Measurements from ENCODE around the gene COL25A1.

COL25A1 gene

DNA sequence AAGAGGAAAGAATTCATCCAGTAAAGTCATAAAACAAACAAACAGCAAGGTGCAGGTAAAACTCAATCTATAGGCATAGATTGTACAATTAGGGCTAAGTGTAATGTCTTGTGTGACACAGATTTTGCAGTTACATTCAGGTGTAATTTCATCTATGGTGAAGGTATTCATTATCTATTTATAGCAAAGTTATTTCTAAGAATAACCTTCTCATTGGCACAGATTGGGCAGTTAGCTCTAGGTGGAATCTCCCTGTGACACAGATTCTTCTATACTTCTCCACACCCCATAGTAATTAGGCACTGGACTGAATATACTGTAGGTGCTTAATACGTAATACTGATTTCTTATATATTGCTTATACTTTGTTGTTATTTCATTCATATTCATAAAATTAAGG lies 66.8 kb downstream of the COL25A1 start:
- Histone ChIP-seq H3K36me3 (ENCODE audit: insufficient read depth, low read length) (no peaks in the 10 kb centered on the region), H3K9ac (ENCODE audit: insufficient read length) (no peak overlapping the region), H3K9me3 (ENCODE audit: low read depth, low read length) (no peaks in the 10 kb centered on the region), H3K27ac (no peak overlapping the region), H3K4me3 (no peak overlapping the region)
- no peak for DNase-seq (ENCODE audit: low read depth, low spot score)
- TF ChIP-seq FOXP2 (optimal IDR thresholded peaks at IDR 0.05; ENCODE audit: control extremely low read depth, extremely low read length, insufficient read depth): no peak
- TF ChIP-seq POLR2AphosphoS5 (IDR thresholded peaks at IDR 0.05; ENCODE audit: borderline replicate concordance, low read depth, low read length): no peak
- no peak for TF ChIP-seq EZH2 (IDR thresholded peaks at IDR 0.05)

DNA sequence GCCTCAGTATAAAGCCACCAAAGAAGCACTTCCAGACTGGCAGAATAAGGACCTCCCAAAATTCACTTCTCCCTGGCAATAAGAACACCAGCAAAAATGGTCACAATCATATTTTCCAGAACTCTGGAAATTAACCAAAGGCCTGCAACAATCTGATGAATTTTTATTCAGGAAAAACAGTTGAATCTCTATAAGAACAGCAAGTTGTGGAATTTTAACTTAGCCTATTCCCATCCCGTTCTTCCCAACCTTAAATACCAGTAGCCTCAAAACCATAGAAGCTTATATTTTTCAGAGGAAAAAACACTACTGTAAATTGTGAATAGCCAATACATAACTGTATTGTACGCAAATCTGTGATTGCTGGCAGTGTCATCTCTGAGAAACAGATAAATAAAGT lies 67.9 kb downstream of the COL25A1 start:
- no peak for TF ChIP-seq FOXP2 (optimal IDR thresholded peaks at IDR 0.05; ENCODE audit: control extremely low read depth, extremely low read length, insufficient read depth)
- no peak for TF ChIP-seq POLR2AphosphoS5 (IDR thresholded peaks at IDR 0.05; ENCODE audit: borderline replicate concordance, low read depth, low read length)
- TF ChIP-seq EZH2 (IDR thresholded peaks at IDR 0.05): no peak
- Histone ChIP-seq H3K9me3 (ENCODE audit: low read depth, low read length) (no peaks in the 10 kb centered on the region), H3K9ac (ENCODE audit: insufficient read length) (no peak overlapping the region), H3K36me3 (ENCODE audit: insufficient read depth, low read length) (no peaks in the 10 kb centered on the region), H3K27ac (no peak overlapping the region), H3K4me3 (no peak overlapping the region)
- DNase-seq (ENCODE audit: low read depth, low spot score): no peak

DNA sequence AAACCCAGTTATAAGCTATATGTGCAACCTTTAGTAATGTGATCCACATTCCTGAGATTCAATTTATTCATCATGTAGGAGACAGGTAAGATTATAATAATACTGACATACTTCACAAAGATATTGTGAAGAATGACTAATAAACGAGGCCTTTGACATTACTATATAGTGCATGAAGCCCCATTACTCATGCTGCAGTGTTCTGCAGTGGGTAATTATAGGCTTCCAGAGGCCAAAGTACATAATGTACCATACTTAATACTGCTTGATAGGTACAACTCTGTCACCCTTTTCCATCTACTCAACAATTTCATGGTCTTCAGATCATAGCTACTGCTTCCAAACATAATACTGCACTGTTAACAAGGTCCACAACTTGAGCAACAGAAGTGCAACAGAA lies 68.9 kb downstream of the COL25A1 start:
- DNase-seq (ENCODE audit: low read depth, low spot score): no peak
- no peak overlapping the region for H3K27ac ChIP-seq
- no peak for TF ChIP-seq EZH2 (IDR thresholded peaks at IDR 0.05)
- TF ChIP-seq POLR2AphosphoS5 (IDR thresholded peaks at IDR 0.05; ENCODE audit: borderline replicate concordance, low read depth, low read length): no peak
- no peak for TF ChIP-seq FOXP2 (optimal IDR thresholded peaks at IDR 0.05; ENCODE audit: control extremely low read depth, extremely low read length, insufficient read depth)

DNA sequence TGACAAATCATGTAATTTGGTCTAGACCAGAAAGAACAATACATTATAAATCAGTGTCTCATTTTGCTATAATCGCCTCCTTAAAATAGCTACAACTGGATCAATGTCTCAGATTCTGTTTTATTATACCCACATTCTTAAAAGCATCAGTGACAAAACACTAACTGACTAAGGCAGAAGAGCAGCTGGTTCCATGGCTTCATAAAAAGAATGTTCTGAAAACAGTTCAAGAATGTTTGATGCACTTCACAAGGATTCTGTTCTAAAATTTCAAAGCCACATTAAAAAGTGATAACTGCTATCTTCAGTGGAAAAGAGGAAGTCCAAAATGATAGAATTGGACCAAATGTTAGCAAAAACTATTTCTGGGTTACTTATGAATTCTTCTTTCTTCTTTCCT lies 69.8 kb downstream of the COL25A1 start:
- Histone ChIP-seq H3K4me3 (no peak overlapping the region), H3K36me3 (ENCODE audit: insufficient read depth, low read length) (no peaks in the 10 kb centered on the region), H3K9me3 (ENCODE audit: low read depth, low read length) (no peaks in the 10 kb centered on the region), H3K9ac (ENCODE audit: insufficient read length) (no peak overlapping the region), H3K27ac (no peak overlapping the region)
- TF ChIP-seq POLR2AphosphoS5 (IDR thresholded peaks at IDR 0.05; ENCODE audit: borderline replicate concordance, low read depth, low read length): no peak
- TF ChIP-seq FOXP2 (optimal IDR thresholded peaks at IDR 0.05; ENCODE audit: control extremely low read depth, extremely low read length, insufficient read depth): no peak
- no peak for TF ChIP-seq EZH2 (IDR thresholded peaks at IDR 0.05)
- DNase-seq (ENCODE audit: low read depth, low spot score): no peak

More for the DNA sequence above, 68.9 kb downstream of the COL25A1 start:
- Histone ChIP-seq H3K36me3 (ENCODE audit: insufficient read depth, low read length) (no peaks in the 10 kb centered on the region), H3K9ac (ENCODE audit: insufficient read length) (no peak overlapping the region), H3K9me3 (ENCODE audit: low read depth, low read length) (no peaks in the 10 kb centered on the region), H3K4me3 (no peak overlapping the region)

DNA sequence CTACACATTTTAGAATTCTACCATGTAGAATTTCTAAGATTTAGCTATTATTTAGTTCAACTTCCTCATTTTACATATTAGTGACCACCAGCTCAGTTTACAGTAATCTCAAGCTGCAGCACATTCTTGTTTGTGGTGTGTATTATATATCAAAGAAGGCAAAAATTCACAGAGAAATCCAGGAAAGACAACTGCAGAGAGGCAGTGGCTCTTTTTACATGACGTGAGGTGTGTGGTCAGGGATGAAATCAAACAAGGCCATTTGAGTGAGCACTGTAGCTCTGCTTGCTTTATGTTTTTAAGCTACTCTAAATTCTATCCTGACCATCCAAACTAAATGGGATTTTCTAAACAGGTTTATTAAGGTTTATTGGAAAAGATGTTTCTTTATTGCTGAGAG lies 71.1 kb downstream of the COL25A1 start:
- no peak for TF ChIP-seq EZH2 (IDR thresholded peaks at IDR 0.05)
- no peak for TF ChIP-seq POLR2AphosphoS5 (IDR thresholded peaks at IDR 0.05; ENCODE audit: borderline replicate concordance, low read depth, low read length)
- no peak for TF ChIP-seq FOXP2 (optimal IDR thresholded peaks at IDR 0.05; ENCODE audit: control extremely low read depth, extremely low read length, insufficient read depth)
- Histone ChIP-seq H3K9me3 (ENCODE audit: low read depth, low read length) (no peaks in the 10 kb centered on the region), H3K36me3 (ENCODE audit: insufficient read depth, low read length) (no peaks in the 10 kb centered on the region), H3K4me3 (no peak overlapping the region), H3K9ac (ENCODE audit: insufficient read length) (no peak overlapping the region), H3K27ac (no peak overlapping the region)
- no peak for DNase-seq (ENCODE audit: low read depth, low spot score)

DNA sequence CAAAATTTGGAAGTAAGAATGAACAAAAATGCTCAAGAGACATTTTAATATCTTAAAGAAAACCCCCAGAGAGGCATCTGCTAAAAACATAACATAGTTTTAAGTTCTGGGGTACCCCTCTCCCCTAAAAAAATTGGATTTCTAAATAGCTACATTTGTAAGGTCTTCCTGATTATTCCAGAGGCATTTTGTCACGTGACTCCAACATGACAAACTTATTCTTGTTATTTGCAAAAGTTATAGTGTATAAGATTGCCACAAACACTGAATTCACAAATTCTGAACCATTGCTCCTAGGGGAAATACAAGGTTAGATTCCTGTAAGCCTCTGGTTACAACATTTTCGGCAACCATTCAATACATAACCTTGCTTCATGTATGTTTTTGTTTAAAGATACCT lies 73.4 kb downstream of the COL25A1 start:
- Histone ChIP-seq H3K9ac (ENCODE audit: insufficient read length) (no peak overlapping the region), H3K9me3 (ENCODE audit: low read depth, low read length) (no peaks in the 10 kb centered on the region), H3K27ac (no peak overlapping the region), H3K36me3 (ENCODE audit: insufficient read depth, low read length) (no peaks in the 10 kb centered on the region), H3K4me3 (no peak overlapping the region)
- no peak for DNase-seq (ENCODE audit: low read depth, low spot score)
- TF ChIP-seq FOXP2 (optimal IDR thresholded peaks at IDR 0.05; ENCODE audit: control extremely low read depth, extremely low read length, insufficient read depth) (no peak), POLR2AphosphoS5 (IDR thresholded peaks at IDR 0.05; ENCODE audit: borderline replicate concordance, low read depth, low read length) (no peak), EZH2 (IDR thresholded peaks at IDR 0.05) (no peak)

DNA sequence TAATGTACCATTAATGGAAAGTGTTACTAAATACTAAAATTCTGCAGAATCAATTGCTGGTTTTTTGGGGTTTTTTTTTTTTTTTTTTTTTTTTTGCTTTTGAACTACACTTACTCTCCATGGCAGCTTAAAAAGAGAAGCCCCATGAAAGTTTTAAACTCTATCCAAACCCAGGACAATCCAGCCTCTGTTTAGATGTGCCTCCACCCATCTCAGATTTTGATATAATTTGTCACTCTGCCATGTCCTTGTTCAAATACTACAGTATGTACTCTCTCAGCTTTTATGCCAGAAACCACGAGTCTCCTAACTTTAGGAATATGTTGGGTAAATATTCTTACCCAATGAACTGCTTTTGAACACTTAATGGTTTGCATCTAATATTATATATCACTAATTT lies 84.2 kb downstream of the COL25A1 start:
- H3K27ac ChIP-seq: no peak overlapping the region
- H3K36me3 ChIP-seq (ENCODE audit: insufficient read depth, low read length): no peaks in the 10 kb centered on the region
- no peak overlapping the region for H3K9ac ChIP-seq (ENCODE audit: insufficient read length)
- H3K4me3 ChIP-seq: no peak overlapping the region
- TF ChIP-seq EZH2 (IDR thresholded peaks at IDR 0.05) (no peak), FOXP2 (optimal IDR thresholded peaks at IDR 0.05; ENCODE audit: control extremely low read depth, extremely low read length, insufficient read depth) (no peak), POLR2AphosphoS5 (IDR thresholded peaks at IDR 0.05; ENCODE audit: borderline replicate concordance, low read depth, low read length) (no peak)
- DNase-seq (ENCODE audit: low read depth, low spot score): no peak
- no peaks in the 10 kb centered on the region for H3K9me3 ChIP-seq (ENCODE audit: low read depth, low read length)

DNA sequence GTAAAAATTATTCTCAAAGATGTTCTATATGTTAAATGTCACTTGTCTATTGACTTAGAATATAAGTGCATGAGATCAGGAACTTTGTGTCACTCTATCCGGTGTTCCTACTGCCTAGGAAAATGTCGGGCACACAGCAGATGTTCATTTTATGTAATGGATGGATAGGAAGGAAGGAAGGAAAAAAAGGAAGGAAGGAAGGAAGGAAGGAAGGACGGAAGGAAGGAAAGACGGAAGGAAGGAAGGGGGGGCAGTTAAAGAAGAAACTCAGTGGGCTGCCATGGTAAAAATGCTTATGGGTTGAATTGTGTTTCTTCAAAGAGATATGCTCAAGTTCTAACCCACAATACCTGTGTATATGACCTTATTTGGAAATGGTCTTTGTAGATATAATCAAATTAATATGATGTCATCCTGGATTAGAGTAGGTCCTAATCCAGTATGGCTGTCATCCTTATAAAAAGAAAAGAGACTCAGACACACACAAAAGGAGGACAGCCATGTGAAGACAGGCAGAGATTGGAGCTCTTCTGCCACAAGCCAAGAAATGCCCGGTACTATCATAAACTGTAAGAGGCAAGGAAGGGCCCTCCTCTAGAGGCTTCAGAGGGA lies 86.3 kb downstream of the COL25A1 start:
- Histone ChIP-seq H3K27ac (0 out of 2 replicates have a peak overlapping the region, but pooled peaks have one; percentile 33), H3K36me3 (ENCODE audit: insufficient read depth, low read length) (no peaks in the 10 kb centered on the region), H3K9me3 (ENCODE audit: low read depth, low read length) (no peaks in the 10 kb centered on the region), H3K9ac (ENCODE audit: insufficient read length) (no peak overlapping the region), H3K4me3 (no peak overlapping the region)
- no peak for DNase-seq (ENCODE audit: low read depth, low spot score)
- no peak for TF ChIP-seq POLR2AphosphoS5 (IDR thresholded peaks at IDR 0.05; ENCODE audit: borderline replicate concordance, low read depth, low read length)

DNA sequence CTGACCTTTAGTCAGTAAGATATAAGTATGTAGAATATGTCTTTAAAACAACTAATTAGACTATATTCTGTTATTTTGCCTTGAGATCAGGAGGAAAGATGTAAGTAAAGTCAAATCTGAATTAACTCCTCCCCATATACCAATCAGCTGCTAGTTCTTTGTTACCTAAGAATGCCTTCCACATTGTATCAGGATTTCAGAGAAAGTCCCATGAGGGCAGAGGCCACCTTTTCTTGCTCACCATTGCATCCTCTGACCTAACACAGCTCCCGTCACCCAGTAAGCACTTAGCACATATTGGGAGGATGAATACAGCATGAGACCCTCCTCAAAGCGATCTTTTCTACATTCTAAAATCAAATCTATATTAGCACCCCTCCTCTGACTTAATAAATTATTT lies 87.0 kb downstream of the COL25A1 start:
- TF ChIP-seq POLR2AphosphoS5 (IDR thresholded peaks at IDR 0.05; ENCODE audit: borderline replicate concordance, low read depth, low read length) (no peak), EZH2 (IDR thresholded peaks at IDR 0.05) (no peak), FOXP2 (optimal IDR thresholded peaks at IDR 0.05; ENCODE audit: control extremely low read depth, extremely low read length, insufficient read depth) (no peak)
- H3K4me3 ChIP-seq: no peak overlapping the region

More for the DNA sequence above, 87.0 kb downstream of the COL25A1 start:
- Histone ChIP-seq H3K9ac (ENCODE audit: insufficient read length) (no peak overlapping the region), H3K36me3 (ENCODE audit: insufficient read depth, low read length) (no peaks in the 10 kb centered on the region), H3K9me3 (ENCODE audit: low read depth, low read length) (no peaks in the 10 kb centered on the region), H3K27ac (peak overlapping the region; percentile 33; the same call in 1 of the 2 replicates)
- no peak for DNase-seq (ENCODE audit: low read depth, low spot score)
